ENCODE data around the gene RPL11.
"Not testable (repeated sequence)": the region's sequence is repeated elsewhere in the genome, so short reads cannot be mapped to it uniquely, and the experiment has no call there.

Gene RPL11

DNA sequence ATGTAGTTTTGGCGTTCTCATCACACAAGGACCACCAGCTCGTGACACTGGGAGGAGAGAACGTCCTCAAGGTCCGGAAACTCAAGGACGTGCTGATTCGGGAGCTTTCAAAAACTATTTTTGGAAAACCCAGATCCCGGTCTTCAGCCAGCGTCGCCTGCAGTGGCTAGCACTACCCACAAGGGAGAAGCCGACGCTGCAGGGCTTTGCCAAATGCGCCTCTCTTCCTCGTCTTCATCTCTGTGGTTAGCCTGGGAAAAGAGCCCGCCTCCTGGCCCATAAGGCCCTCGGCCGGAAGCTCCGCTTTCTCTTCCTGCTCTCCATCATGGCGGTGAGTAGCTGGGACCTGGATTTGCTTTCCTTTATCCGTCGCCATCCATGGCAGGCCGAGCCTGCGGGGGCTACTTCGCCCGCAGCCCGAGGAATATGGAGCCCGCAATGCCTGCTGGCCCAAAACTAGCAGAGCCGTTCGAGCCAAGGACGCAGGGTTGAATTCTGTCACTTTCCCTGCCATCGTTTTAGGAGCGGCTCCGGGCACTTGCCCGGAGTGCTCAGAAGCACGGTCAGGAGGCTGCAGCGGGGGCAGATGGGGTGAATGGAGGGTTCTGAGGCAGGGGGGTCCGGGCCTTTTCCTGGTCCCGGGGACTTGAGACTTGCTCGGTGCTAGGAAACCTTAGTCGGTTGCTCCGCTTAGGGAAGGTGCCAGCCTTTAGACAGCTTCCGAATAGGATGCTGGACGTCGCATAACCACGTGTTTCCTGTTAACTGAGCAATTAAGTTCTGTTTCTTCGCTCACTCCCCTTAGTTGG lies at the start of gene RPL11:
RPL11 (plus strand) TSS at position 308 of the 809 bp plus-strand sequence; CDS start at position 326, 18 bp downstream.
- DNase-seq (ENCODE audit: low spot score), result peak; percentile 96

GRCh38 chr1:23643736-23644554 lies 47.7 kb upstream of the RPL11 start:
- no peak for DNase-seq (ENCODE audit: low spot score)

DNA sequence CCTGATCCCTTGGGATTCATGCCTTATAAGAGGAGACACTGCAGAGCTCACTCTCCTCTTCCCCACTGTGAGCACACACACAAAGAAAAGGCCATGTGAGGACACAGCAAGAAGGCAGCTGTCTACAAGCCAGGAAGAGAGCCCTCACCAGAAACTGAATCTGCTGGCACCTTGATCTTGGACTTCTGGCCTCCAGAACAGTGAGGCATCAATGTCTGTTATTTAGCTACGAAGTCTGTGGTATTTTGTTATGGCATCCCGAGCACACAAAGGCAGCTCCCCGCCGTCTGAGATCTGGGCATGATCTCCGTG lies 47.1 kb upstream of the RPL11 start:
- no peak for DNase-seq (ENCODE audit: low spot score)

DNA sequence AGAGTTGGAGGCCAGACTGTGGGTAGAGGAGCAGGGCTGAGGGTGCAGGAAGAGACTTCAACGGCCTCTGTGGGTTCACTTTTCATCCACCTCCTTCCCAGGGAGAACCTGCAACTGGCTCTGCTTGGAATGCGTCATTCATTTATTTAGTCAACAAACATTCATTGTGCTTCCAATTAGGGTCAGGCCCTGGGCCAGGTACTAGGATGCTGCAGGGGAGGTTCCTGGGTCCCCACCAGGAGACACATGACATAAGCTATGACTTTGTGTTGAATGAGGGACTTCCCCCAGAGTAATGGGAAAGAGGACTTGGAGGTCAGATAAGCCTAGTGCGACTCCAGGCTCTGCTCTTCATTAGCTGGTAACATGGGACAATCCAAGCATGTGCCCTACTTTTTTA lies 46.3 kb upstream of the RPL11 start:
- DNase-seq (ENCODE audit: low spot score), result no peak

- DNase-seq (ENCODE audit: low spot score), result no peak
Measured at GRCh38 chr1:23646091-23646490, 45.5 kb upstream of the RPL11 start.

GRCh38 chr1:23646541-23646940 lies 45.1 kb upstream of the RPL11 start:
- DNase-seq (ENCODE audit: low spot score), result no peak

- DNase-seq (ENCODE audit: low spot score), result no peak
Measured at GRCh38 chr1:23648576-23648975, 43.0 kb upstream of the RPL11 start.

GRCh38 chr1:23649157-23649556 lies 42.4 kb upstream of the RPL11 start:
- DNase-seq (ENCODE audit: low spot score), result not testable (repeated sequence)

- no peak for DNase-seq (ENCODE audit: low spot score)
Measured at GRCh38 chr1:23650344-23650990, 41.1 kb upstream of the RPL11 start.

- no peak for DNase-seq (ENCODE audit: low spot score)
Measured at GRCh38 chr1:23651069-23651808, 40.4 kb upstream of the RPL11 start.

- no peak for DNase-seq (ENCODE audit: low spot score)
Measured at GRCh38 chr1:23657659-23658275, 33.8 kb upstream of the RPL11 start.

DNA sequence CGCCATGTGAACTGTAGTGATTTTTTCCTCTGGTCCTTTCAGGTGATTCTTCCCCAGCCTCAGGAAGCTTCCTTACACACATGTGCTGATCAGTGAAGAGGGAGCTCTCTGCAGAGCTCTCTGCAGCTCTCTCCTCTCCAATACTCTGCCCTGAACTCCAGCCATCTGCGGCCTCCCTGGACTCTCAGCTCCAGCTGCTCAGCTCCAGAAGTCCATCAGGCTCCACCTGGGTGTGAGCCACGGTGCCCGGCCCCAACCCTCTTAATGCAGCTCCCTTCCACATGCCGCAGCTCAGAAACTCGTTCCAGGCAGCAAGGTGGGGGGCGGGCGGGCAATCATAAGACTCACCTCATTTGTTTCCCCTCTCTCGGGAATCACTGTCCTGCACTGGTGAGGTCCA lies 30.9 kb upstream of the RPL11 start:
- no peak for DNase-seq (ENCODE audit: low spot score)

- DNase-seq (ENCODE audit: low spot score), result no peak
Measured at GRCh38 chr1:23661887-23662286, 29.7 kb upstream of the RPL11 start.

DNA sequence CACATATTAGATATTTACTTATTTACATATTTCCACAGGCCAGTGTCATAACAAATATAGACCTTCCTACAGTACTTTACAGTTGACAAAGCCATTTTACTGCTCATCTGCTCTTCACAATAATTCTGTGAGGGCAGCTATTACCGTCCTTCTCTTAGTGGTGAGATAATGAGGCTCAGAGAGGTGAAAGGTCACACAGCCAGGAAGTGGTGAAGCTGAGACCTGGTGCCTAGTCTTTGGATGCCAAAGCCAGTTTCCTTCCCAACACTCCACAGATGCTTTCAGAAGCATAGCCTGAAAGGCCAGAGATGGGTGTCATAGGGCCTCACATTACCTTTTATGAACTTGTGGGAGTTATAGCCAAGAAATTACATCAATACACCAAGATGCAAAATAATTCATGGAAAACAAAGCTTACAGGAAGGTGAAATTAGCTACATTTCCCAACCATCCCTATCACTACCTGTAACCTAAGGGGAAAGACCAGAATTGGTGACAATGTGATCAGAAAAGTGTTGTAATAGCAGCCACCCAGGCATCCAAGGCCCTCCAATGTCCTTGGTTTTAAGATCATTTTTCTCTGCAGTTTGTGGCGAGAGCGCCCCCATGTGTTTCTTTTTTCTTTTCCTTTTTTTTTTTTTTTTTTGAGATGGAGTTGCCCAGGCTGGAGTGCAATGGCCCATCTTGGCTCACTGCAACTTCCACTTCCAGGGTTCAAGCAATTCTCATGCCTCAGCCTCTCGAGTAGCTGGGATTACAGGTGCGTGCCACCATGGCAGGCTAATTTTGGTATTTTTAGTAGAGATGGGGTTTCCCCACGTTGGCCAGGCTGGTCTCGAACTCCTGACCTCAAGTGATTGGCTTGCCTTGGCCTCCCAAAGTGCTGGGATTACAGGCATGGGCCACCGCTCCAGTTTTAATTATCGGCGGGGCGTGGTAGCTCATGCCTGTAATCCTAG lies 26.5 kb upstream of the RPL11 start:
- no peak for DNase-seq (ENCODE audit: low spot score)

DNA sequence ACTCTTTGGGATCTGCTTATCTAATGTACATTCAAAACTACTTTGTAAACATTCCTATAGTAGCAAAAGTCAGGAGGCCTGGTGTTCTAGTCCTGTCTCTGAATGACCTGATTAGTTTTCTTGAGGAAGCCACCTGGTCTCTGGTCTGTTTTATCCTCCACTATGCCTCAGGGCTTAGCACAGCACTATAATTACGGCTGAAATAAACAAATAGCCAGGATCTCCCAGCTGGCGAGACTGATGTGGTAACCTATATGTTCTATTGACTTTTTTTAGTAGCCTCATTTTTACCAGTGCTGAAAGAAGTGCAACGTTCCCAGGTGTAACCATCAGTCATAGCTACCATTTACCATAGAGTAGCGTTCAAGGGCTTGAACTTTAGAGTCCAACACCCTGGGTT lies 24.2 kb upstream of the RPL11 start:
- no peak for DNase-seq (ENCODE audit: low spot score)

DNA sequence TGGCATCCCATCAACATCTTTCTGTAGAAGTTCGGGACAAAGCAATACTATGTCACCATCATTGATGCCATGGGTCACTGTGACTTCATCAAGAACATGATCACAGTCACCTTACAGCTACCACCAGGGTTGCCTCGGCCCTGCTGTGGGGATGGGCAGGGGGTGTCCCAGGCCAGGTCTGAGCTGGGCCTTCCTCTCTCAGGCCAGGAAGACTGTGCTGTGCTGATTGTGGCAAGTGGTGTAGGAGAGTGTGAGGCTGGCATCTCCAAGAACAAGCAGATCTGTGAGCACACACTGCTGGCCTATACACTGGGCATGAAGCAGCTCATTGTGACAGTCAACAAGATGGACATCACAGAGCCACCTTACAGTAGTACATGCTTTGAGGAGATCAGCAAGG lies 20.9 kb upstream of the RPL11 start:
- DNase-seq (ENCODE audit: low spot score), result no peak

GRCh38 chr1:23673086-23673813 lies 18.4 kb upstream of the RPL11 start:
- no peak for DNase-seq (ENCODE audit: low spot score)

GRCh38 chr1:23679815-23680214 lies 11.8 kb upstream of the RPL11 start:
- DNase-seq (ENCODE audit: low spot score), result no peak

GRCh38 chr1:23682946-23683345 lies 8.7 kb upstream of the RPL11 start:
- no peak for DNase-seq (ENCODE audit: low spot score)

DNA sequence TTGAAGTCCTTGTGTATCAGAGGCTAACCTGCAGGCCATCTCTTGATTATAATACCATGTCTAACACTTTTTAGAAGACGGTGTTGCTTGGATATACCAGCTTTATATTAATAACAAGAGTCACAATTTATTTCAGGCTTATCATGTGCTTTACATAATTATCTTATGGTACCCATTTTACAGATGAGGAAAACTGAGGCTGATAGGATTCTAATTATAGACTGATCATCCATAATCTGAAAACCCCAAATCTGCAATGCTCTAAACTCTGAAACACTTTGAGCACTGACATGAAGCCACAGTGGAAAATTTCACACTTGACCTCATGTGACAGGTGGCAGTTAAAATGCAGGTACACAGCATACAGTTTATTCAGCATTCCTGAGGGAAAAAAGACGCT lies 7.2 kb upstream of the RPL11 start:
- DNase-seq (ENCODE audit: low spot score), result no peak

All from Ammon's horn (tissue), 1 donor.